Ramos (cell line): Measurements from ENCODE around the gene TCF23.
"Not testable (repeated sequence)": the region's sequence is repeated elsewhere in the genome, so short reads cannot be mapped to it uniquely, and the experiment has no call there.

ENCODE experiments used
- in situ Hi-C: fragments of 300-500 bp; cut with MboI; formaldehyde crosslinking; loops from one replicate; pipeline ENCODE4 v1.14.3; 2022; ENCODE audit warnings: low sequenced_read_pairs; ENCODE audit not compliant: unreplicated experiment

TCF23 gene

DNA sequence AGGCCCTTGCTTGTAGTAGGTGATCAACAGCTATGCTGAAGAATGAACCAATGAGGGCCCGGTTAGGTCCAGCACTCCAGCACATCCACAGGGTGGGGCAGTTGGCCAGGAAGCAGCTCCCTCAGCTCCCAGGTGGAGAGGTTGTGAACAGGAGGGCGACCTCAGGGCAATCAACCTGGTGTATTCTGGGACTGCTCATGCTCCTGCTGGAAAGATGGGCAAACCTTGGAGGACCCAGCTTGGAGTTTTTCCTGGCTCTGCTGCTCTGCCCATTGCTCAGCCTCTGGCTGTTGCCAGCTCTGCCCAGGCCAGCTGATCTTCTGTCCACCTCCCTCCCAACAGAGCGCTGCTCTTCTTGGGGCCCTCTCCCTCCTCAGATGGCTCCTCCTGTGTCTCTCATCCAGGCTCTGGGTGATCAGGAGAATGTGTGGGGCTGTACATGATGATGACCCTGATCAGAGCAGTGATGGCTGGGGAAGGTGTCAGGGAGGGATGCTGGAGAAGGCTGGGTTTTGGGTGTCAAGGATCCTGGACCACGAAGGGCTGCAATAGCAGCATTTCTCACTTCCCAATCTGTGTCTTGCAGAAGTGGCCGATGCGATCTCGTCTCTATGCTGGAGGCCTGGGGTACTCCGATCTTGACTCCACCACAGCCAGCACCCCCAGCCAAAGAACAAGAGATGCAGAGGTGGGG lies 3.4 kb downstream of the TCF23 start:
- in situ Hi-C loops = no loop called here

GRCh38 chr2:27152796-27153464 lies 4.1 kb downstream of the TCF23 start:
- in situ Hi-C loops = no loop called here

DNA sequence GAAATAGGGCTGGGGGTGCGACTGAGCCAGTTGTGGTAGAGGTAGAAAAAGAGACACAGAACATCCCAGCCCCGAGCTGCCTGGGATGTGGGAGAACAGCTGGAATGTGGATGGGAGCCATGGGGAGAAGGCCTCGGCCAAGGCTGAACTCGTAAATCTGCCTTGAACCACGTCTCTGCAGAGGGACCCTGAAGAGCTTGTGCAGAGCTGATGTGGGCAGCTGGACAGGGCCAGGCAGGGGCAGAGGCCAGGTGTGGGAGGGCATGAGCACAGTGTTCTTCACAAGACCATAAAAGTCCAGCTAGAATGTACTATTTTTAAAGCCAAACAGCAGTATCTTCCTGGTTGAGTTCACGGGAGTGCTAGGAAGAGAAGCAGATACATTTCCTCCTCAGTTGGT lies 5.7 kb downstream of the TCF23 start:
- in situ Hi-C loops = no loop called here

- in situ Hi-C loops = no loop called here
These were observed 6.3 kb downstream of the TCF23 start for GRCh38 chr2:27155069-27155520.

DNA sequence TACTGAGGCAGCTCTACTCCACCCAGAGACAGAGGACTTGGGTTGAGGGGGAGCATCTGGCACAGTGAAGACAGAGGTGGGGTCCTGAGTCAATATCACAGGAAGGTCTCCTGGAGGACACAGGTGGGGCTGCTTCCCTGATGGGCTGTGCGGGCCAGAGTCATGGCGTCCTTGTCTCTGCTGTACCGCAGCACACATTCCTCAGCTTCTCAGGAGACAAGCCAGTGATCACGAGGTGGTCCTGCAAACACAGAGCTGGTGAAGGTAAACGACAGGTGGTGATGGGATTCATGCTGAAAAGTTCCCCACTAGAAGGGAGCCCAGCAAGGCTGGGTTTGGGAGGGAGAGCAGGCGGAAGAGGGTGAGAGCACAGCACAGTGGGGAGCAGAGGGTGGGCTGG lies 9.7 kb downstream of the TCF23 start:
- in situ Hi-C loops = no loop called here

- in situ Hi-C loops = no loop called here
These were observed 10.5 kb downstream of the TCF23 start for GRCh38 chr2:27159271-27159670.

GRCh38 chr2:27160191-27160590 lies 11.4 kb downstream of the TCF23 start:
- in situ Hi-C loops = no loop called here

- in situ Hi-C loops = no loop called here
These were observed 13.6 kb downstream of the TCF23 start for GRCh38 chr2:27162151-27163121.

GRCh38 chr2:27164960-27165763 lies 16.4 kb downstream of the TCF23 start:
- in situ Hi-C loops = no loop called here

- in situ Hi-C loops = no loop called here
These were observed 22.0 kb downstream of the TCF23 start for GRCh38 chr2:27170581-27171337.

DNA sequence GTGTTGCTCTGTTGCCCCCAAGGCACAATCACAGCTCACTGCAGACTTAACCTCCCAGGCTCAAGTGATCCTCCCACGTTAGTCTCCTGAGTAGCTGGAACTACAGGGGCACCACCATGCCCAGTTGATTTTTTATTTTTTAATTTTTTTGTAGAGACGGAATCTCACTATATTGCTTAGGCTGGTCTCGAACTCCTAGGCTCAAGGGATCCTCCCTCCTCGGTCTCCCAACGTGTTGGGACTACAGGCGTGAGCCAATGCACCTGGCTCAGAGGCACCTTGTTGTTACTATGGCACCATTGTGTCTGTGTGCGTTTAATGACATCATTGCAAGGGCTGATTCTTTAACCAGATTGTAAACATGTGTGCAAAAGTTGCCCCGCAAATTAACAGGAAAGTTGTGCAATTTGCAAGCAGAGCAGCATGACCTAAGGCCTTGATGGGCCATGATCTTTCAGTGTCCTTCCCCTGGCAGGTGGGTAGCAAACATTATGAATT lies 22.6 kb downstream of the TCF23 start:
- in situ Hi-C loops = no loop called here

- in situ Hi-C loops = no loop called here
These were observed 25.8 kb downstream of the TCF23 start for GRCh38 chr2:27174638-27175037.

DNA sequence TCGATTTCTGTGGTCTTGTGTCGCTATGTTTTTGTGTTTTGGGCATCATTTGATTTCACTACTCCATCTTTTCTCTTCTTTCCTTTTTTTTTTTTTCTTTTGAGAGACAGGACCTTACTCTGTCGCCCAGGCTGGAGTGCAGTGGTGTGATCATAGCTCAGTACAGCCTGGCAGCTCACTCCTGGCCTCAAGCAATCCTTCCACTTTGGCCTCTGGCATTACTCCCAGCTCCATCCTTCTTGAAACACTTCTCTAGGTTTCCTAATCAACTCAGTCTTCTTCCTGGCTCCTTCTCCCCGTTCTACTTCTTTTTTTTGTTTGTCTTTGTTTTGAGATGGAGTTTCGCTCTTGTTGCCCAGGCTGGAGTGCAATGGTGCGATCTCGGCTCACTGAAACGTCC lies 26.5 kb downstream of the TCF23 start:
- in situ Hi-C loops = no loop called here

GRCh38 chr2:27175781-27176180 lies 27.0 kb downstream of the TCF23 start:
- in situ Hi-C loops = not testable (repeated sequence)

DNA sequence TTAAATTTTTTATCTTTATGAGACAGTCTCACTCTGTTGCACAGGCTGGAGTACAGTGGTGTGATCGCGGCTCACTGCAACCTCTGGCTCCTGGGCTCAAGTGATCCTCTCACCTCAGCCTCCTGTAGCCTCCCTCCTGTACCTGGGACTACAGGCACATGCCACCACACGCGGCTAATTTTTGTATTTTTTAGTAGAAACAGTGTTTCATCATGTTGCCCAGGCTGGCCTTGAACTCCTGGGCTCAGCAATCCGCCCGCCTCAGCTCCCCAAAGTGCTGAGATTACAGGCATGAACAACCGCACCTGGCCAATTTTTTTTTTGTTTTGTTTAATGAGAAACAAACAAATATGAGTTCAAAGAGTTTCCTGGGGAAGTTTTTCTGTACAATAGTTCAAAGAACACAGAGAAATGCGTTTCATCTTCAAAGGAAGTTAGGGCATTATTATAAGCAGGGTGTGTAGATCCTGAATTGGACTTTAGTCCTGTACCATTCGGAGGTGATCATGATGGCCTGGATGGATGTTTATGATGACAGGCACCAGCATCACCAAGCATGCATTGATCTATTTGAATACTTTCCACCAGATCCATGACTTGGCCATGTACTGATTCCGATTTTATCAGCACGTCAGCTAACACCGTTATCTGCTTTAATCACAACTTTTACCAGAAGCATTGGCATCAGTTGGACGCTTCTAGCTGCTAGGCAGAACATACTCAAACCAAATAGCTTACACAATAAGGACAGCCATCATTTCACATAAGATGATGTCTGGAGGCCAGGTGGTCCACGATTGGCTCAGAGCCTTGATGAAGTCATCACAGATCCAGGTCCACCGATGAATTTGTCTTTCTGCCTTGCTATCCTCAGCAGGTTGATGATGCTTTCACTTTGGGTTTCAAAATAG lies 28.9 kb downstream of the TCF23 start:
- in situ Hi-C loops = no loop called here

DNA sequence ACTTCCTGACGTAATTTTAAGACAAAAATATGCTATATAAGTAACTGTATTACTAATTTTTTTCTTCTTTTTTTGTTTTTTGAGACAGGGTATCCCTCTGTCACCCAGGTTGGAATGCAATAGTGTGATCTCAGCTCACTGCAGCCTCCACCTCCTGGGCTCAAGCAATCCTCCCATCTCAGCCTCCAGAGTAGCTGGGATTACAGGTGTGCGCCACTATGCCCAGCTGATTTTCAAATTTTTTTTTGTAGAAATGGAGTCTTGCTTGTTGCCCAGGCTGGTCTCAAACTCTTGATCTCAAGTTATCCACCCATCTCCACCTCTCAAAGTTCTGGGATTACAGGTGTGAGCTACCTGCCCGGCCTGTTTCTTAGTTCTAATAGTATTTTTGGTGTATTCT lies 29.7 kb downstream of the TCF23 start:
- in situ Hi-C loops = no loop called here

- in situ Hi-C loops = no loop called here
These were observed 30.7 kb downstream of the TCF23 start for GRCh38 chr2:27179344-27180000.

DNA sequence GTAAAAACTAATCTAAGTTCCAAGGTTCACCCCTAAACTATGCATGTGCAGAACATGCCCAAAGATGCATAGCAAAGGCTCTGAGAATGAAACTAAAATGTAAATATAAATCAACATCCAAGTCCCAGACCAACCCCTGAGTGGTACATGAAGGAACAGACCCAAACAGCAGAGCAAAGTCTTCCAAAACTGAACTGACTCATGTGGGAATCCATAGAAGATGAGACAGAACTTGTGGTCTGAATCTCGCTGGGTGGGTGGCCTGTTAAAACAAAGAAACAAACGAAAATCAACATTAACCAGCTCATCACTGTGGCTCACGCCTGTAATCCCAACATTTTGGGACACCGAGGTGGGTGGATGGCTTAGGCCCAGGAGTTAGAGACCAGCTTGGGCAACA lies 33.5 kb downstream of the TCF23 start:
- in situ Hi-C loops = no loop called here
